HG03280 (cell line): ENCODE measurements around the gene ACTL9.
"Not testable (repeated sequence)": the region's sequence is repeated elsewhere in the genome, so short reads cannot be mapped to it uniquely, and the experiment has no call there.

Experiments used
- ATAC-seq: cut with Tn5 transposase; IDR thresholded peaks from one replicate; pipeline ENCODE4 v1.9.1; 2021; ENCODE audit warnings: mild to moderate bottlenecking, moderate library complexity; ENCODE audit not compliant: unreplicated experiment

ACTL9 gene

GRCh38 chr19:8698433-8699063 is at the start of gene ACTL9:
TSS of gene ACTL9 (minus strand) at chr19:8698795. CDS start at chr19:8698701, 94 bp downstream.
- ATAC-seq = no peak

GRCh38 chr19:8739291-8740065 is 40.9 kb upstream of the ACTL9 start:
- ATAC-seq = not testable (repeated sequence)

GRCh38 chr19:8738377-8738776 is 39.8 kb upstream of the ACTL9 start:
- no peak for ATAC-seq

GRCh38 chr19:8731428-8732169 is 33.0 kb upstream of the ACTL9 start:
- ATAC-seq = no peak

- no peak for ATAC-seq
Observed at GRCh38 chr19:8724276-8724675, 25.7 kb upstream of the ACTL9 start.

- no peak for ATAC-seq
Observed at GRCh38 chr19:8722032-8722431, 23.4 kb upstream of the ACTL9 start.

- no peak for ATAC-seq
Observed at GRCh38 chr19:8721334-8721733, 22.7 kb upstream of the ACTL9 start, which contains the start of gene OR2Z1. TSS of gene OR2Z1 (plus strand) at chr19:8721634. CDS start at chr19:8731029, 9,395 bp downstream.

- ATAC-seq = not testable (repeated sequence)
Observed at GRCh38 chr19:8710337-8710736, 11.7 kb upstream of the ACTL9 start.

- no peak for ATAC-seq
Observed at GRCh38 chr19:8705742-8706141, 7.1 kb upstream of the ACTL9 start.

GRCh38 chr19:8705304-8705703 is 6.7 kb upstream of the ACTL9 start:
- not testable (repeated sequence) for ATAC-seq

GRCh38 chr19:8703223-8703622 is 4.6 kb upstream of the ACTL9 start:
- ATAC-seq = no peak

- ATAC-seq = no peak
Observed at GRCh38 chr19:8702350-8702749, 3.8 kb upstream of the ACTL9 start.

GRCh38 chr19:8700956-8701355 is 2.4 kb upstream of the ACTL9 start:
- ATAC-seq = no peak

- no peak for ATAC-seq
Observed at GRCh38 chr19:8699908-8700307, 1.3 kb upstream of the ACTL9 start.

- no peak for ATAC-seq
Observed at GRCh38 chr19:8697671-8698432, 743 bp downstream of the ACTL9 start.

GRCh38 chr19:8696993-8697392 is 1.6 kb downstream of the ACTL9 start:
- ATAC-seq = no peak

GRCh38 chr19:8695911-8696310 is 2.7 kb downstream of the ACTL9 start:
- no peak for ATAC-seq

GRCh38 chr19:8695501-8695900 is 3.1 kb downstream of the ACTL9 start:
- ATAC-seq = no peak

GRCh38 chr19:8690753-8691539 is 7.6 kb downstream of the ACTL9 start:
- ATAC-seq = no peak

- no peak for ATAC-seq
Observed at GRCh38 chr19:8688930-8689329, 9.7 kb downstream of the ACTL9 start.
